ENCODE data around the gene EML6. TPM values are rescaled to one million over a fixed set of nuclear protein-coding genes. Genes with fewer than 3 reads are reported as not detected.

EML6 gene
- total RNA-seq, 1 experiment from 2014 or later = 15.7 TPM

- ATAC-seq = peak; percentile 69
- Histone ChIP-seq H3K4me3 (ENCODE audit: low read length) (no peak overlapping the region), H3K9ac (ENCODE audit: low read length) (peak overlapping the region; percentile 47), H2AFZ (ENCODE audit: low read length) (peak overlapping the region; percentile 9; the same call in 1 of the 2 replicates), H3K36me3 (ENCODE audit: low read depth, low read length) (no peaks in the 10 kb centered on the region), H4K20me1 (ENCODE audit: low read length) (no peaks in the 10 kb centered on the region), H3K79me2 (ENCODE audit: low read length) (no peaks in the 10 kb centered on the region), H3K27me3 (ENCODE audit: low read length) (no peaks in the 10 kb centered on the region), H3K4me2 (ENCODE audit: low read length) (peak overlapping the region; percentile 36), H3K9me2 (replicated peaks; ENCODE audit: low read length) (no peaks in the 10 kb centered on the region), H3F3A (ENCODE audit: low read length, unreplicated experiment) (no peaks in the 10 kb centered on the region), H3K9me3 (ENCODE audit: low read length) (no peaks in the 10 kb centered on the region), H3K27ac (ENCODE audit: low read length) (peak overlapping the region; percentile 86), H3K4me1 (ENCODE audit: insufficient read depth, low read length) (peaks cover 16% of the 10 kb centered on the region)
- TF ChIP-seq CTCF (conservative IDR thresholded peaks at IDR 0.05; ENCODE audit: low read depth, low read length) = no peak
- TF ChIP-seq EZH2phosphoT487 (IDR thresholded peaks at IDR 0.05; ENCODE audit: borderline replicate concordance, low read length) = no peak
- no peak for TF ChIP-seq EZH2 (IDR thresholded peaks at IDR 0.05; ENCODE audit: low read length, unreplicated experiment)
- CTCF ChIA-PET = no interaction called here
- DNase-seq = peak; percentile 71
- intact Hi-C loops (cut with micrococcal nuclease) = no loop called here
- BruUV-seq (replicated peaks) = no TSS peak
- POLR2A ChIA-PET (ENCODE audit: unreplicated experiment) = interaction anchor here (0.5 kb wide), 1 partner anchor 155 kb away, joined by 4 read pairs; no protein-coding TSS in a partner anchor
Observed at GRCh38 chr2:54945391-54946219, 222.1 kb downstream of the EML6 start.

- no peak for ATAC-seq
- POLR2A ChIA-PET (ENCODE audit: unreplicated experiment) = no interaction called here
Observed at GRCh38 chr2:54946220-54946805, 222.9 kb downstream of the EML6 start.

More at GRCh38 chr2:54946220-54946805, 222.9 kb downstream of the EML6 start:
- no peak for TF ChIP-seq CTCF (conservative IDR thresholded peaks at IDR 0.05; ENCODE audit: low read depth, low read length)
- no peak for TF ChIP-seq EZH2 (IDR thresholded peaks at IDR 0.05; ENCODE audit: low read length, unreplicated experiment)
- no peak for TF ChIP-seq EZH2phosphoT487 (IDR thresholded peaks at IDR 0.05; ENCODE audit: borderline replicate concordance, low read length)
- no peaks in the 10 kb centered on the region for H3K79me2 ChIP-seq (ENCODE audit: low read length)
- CTCF ChIA-PET = no interaction called here
- peak overlapping the region; percentile 86 for H3K27ac ChIP-seq (ENCODE audit: low read length)
- no peaks in the 10 kb centered on the region for H3F3A ChIP-seq (ENCODE audit: low read length, unreplicated experiment)
- H3K36me3 ChIP-seq (ENCODE audit: low read depth, low read length) = no peaks in the 10 kb centered on the region
- H3K9me2 ChIP-seq (replicated peaks; ENCODE audit: low read length) = no peaks in the 10 kb centered on the region
- no peaks in the 10 kb centered on the region for H3K27me3 ChIP-seq (ENCODE audit: low read length)
- no peaks in the 10 kb centered on the region for H4K20me1 ChIP-seq (ENCODE audit: low read length)
- H3K9me3 ChIP-seq (ENCODE audit: low read length) = no peaks in the 10 kb centered on the region
- no peak for DNase-seq
- no peak overlapping the region for H3K4me2 ChIP-seq (ENCODE audit: low read length)
- no peak overlapping the region for H3K4me3 ChIP-seq (ENCODE audit: low read length)
- H3K9ac ChIP-seq (ENCODE audit: low read length) = peak overlapping the region; percentile 47; the same call in 1 of the 2 replicates
- peaks cover 17% of the 10 kb centered on the region for H3K4me1 ChIP-seq (ENCODE audit: insufficient read depth, low read length)
- H2AFZ ChIP-seq (ENCODE audit: low read length) = peak overlapping the region; percentile 9; the same call in 1 of the 2 replicates
- BruUV-seq (replicated peaks) = no TSS peak
- intact Hi-C loops (cut with micrococcal nuclease) = no loop called here
